ENCODE measurements around the gene ZKSCAN5. TPM values are rescaled to one million over a fixed set of nuclear protein-coding genes. Genes with fewer than 3 reads are reported as not detected.
"Not testable (repeated sequence)": the region's sequence is repeated elsewhere in the genome, so short reads cannot be mapped to it uniquely, and the experiment has no call there.

The ZKSCAN5 gene
- total and polyA plus RNA-seq, 9 donors, result 7.1 to 11.5 (median 9.9) TPM

- peaks cover 15% of the 10 kb centered on the region for H3K4me1 ChIP-seq (ENCODE audit: control insufficient read depth, insufficient read depth, low read length)
- H3K27ac ChIP-seq (ENCODE audit: low read length), result no peak overlapping the region
- no peak overlapping the region for H3K4me3 ChIP-seq (ENCODE audit: low read length)
- no peak for DNase-seq
- 89% methylated on average over 3 of the region's 7 CpGs for WGBS (ENCODE audit: insufficient coverage)
- no peaks in the 10 kb centered on the region for H3K27me3 ChIP-seq (ENCODE audit: control insufficient read depth, insufficient read depth, low read length)
- H3K36me3 ChIP-seq (ENCODE audit: control insufficient read depth, insufficient read depth, low read length), result peaks cover 48% of the 10 kb centered on the region
- no peaks in the 10 kb centered on the region for H3K9me3 ChIP-seq (replicated peaks; ENCODE audit: control insufficient read depth, low read depth, low read length)
These were observed 56.6 kb downstream of the ZKSCAN5 start for GRCh38 chr7:99560834-99561736.

- Histone ChIP-seq H3K4me3 (ENCODE audit: low read length) (no peak overlapping the region), H3K36me3 (ENCODE audit: control insufficient read depth, insufficient read depth, low read length) (peaks cover 47% of the 10 kb centered on the region), H3K27me3 (ENCODE audit: control insufficient read depth, insufficient read depth, low read length) (no peaks in the 10 kb centered on the region), H3K4me1 (ENCODE audit: control insufficient read depth, insufficient read depth, low read length) (peaks cover 15% of the 10 kb centered on the region), H3K9me3 (replicated peaks; ENCODE audit: control insufficient read depth, low read depth, low read length) (no peaks in the 10 kb centered on the region), H3K27ac (ENCODE audit: low read length) (no peak overlapping the region)
- DNase-seq, result no peak
- WGBS (ENCODE audit: insufficient coverage), result 92% methylated on average over 2 of the region's 2 CpGs
These were observed 57.2 kb downstream of the ZKSCAN5 start for GRCh38 chr7:99561737-99562051.

GRCh38 chr7:99562114-99562784 lies 57.8 kb downstream of the ZKSCAN5 start:
- Histone ChIP-seq H3K27me3 (ENCODE audit: control insufficient read depth, insufficient read depth, low read length) (no peaks in the 10 kb centered on the region), H3K27ac (ENCODE audit: low read length) (no peak overlapping the region), H3K9me3 (replicated peaks; ENCODE audit: control insufficient read depth, low read depth, low read length) (no peaks in the 10 kb centered on the region), H3K36me3 (ENCODE audit: control insufficient read depth, insufficient read depth, low read length) (peaks cover 43% of the 10 kb centered on the region), H3K4me3 (ENCODE audit: low read length) (no peak overlapping the region), H3K4me1 (ENCODE audit: control insufficient read depth, insufficient read depth, low read length) (peaks cover 11% of the 10 kb centered on the region)
- WGBS (ENCODE audit: insufficient coverage), result 92% methylated on average over 2 of the region's 9 CpGs
- DNase-seq, result no peak

DNA sequence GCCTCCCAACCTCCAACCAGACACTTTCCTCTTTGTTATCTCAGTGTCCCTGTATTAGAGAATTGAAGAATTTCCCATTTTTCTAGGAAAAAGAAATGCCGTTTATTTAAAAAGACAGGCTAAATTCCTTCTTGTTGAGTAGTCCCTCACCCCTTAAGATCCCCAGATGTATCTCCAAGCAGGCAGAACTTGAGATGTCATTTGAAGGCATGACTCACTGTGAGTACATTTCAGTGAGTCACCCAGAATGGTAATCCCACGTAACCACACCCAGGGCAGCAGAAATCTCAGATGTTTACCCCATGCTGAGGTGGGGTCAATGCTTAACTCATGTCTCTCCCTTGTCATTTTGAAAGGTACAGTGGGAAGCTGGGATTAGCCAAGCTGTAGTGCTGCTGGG lies 58.4 kb downstream of the ZKSCAN5 start:
- no peak overlapping the region for H3K27ac ChIP-seq (ENCODE audit: low read length)
- no peaks in the 10 kb centered on the region for H3K9me3 ChIP-seq (replicated peaks; ENCODE audit: control insufficient read depth, low read depth, low read length)
- H3K4me3 ChIP-seq (ENCODE audit: low read length), result no peak overlapping the region
- H3K27me3 ChIP-seq (ENCODE audit: control insufficient read depth, insufficient read depth, low read length), result no peaks in the 10 kb centered on the region
- peaks cover 9% of the 10 kb centered on the region for H3K4me1 ChIP-seq (ENCODE audit: control insufficient read depth, insufficient read depth, low read length)
- no peak for DNase-seq
- H3K36me3 ChIP-seq (ENCODE audit: control insufficient read depth, insufficient read depth, low read length), result peaks cover 42% of the 10 kb centered on the region
- 71% methylated on average over 1 of the region's 2 CpGs for WGBS (ENCODE audit: insufficient coverage)

DNA sequence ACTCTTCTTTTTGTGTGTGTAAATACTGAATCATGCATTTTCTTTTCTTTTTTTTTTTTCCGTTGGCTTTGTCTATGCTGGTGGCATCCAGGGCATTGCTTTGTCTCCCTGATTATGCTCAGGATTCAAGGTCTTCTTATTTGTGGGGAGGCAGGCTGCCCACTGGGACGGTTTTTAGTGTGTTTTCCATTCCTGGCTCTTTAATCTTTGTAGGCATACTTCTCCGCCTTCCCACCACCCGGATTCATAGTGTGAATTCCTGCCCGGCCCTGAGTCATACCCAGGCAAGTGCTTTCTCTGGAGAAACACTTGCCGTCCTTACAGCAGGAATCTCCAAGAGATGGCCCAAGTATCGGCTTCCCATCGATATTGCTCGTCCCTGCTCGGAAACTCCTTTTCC lies 59.2 kb downstream of the ZKSCAN5 start:
- no peak overlapping the region for H3K27ac ChIP-seq (ENCODE audit: low read length)
- peaks cover 46% of the 10 kb centered on the region for H3K36me3 ChIP-seq (ENCODE audit: control insufficient read depth, insufficient read depth, low read length)
- peaks cover 9% of the 10 kb centered on the region for H3K4me1 ChIP-seq (ENCODE audit: control insufficient read depth, insufficient read depth, low read length)
- no peak overlapping the region for H3K4me3 ChIP-seq (ENCODE audit: low read length)
- DNase-seq, result no peak
- no peaks in the 10 kb centered on the region for H3K27me3 ChIP-seq (ENCODE audit: control insufficient read depth, insufficient read depth, low read length)
- 91% methylated on average over 4 of the region's 10 CpGs for WGBS (ENCODE audit: insufficient coverage)
- no peaks in the 10 kb centered on the region for H3K9me3 ChIP-seq (replicated peaks; ENCODE audit: control insufficient read depth, low read depth, low read length)

GRCh38 chr7:99568770-99569169 lies 64.3 kb downstream of the ZKSCAN5 start:
- H3K4me3 ChIP-seq (ENCODE audit: low read length); H3K9me3 ChIP-seq (replicated peaks; ENCODE audit: control insufficient read depth, low read depth, low read length); H3K4me1 ChIP-seq (ENCODE audit: control insufficient read depth, insufficient read depth, low read length); DNase-seq; H3K27ac ChIP-seq (ENCODE audit: low read length); H3K27me3 ChIP-seq (ENCODE audit: control insufficient read depth, insufficient read depth, low read length): not testable (repeated sequence)
- 90% methylated on average over 2 of the region's 7 CpGs for WGBS (ENCODE audit: insufficient coverage)
- peaks cover 32% of the 10 kb centered on the region for H3K36me3 ChIP-seq (ENCODE audit: control insufficient read depth, insufficient read depth, low read length)

GRCh38 chr7:99571768-99572167 lies 67.3 kb downstream of the ZKSCAN5 start:
- H3K4me1 ChIP-seq (ENCODE audit: control insufficient read depth, insufficient read depth, low read length), result no peaks in the 10 kb centered on the region
- 100% methylated on average over 2 of the region's 3 CpGs for WGBS (ENCODE audit: insufficient coverage)
- no peaks in the 10 kb centered on the region for H3K9me3 ChIP-seq (replicated peaks; ENCODE audit: control insufficient read depth, low read depth, low read length)
- no peak for DNase-seq
- no peak overlapping the region for H3K4me3 ChIP-seq (ENCODE audit: low read length)
- H3K27me3 ChIP-seq (ENCODE audit: control insufficient read depth, insufficient read depth, low read length), result no peaks in the 10 kb centered on the region
- H3K36me3 ChIP-seq (ENCODE audit: control insufficient read depth, insufficient read depth, low read length), result peaks cover 26% of the 10 kb centered on the region
- H3K27ac ChIP-seq (ENCODE audit: low read length), result no peak overlapping the region

DNA sequence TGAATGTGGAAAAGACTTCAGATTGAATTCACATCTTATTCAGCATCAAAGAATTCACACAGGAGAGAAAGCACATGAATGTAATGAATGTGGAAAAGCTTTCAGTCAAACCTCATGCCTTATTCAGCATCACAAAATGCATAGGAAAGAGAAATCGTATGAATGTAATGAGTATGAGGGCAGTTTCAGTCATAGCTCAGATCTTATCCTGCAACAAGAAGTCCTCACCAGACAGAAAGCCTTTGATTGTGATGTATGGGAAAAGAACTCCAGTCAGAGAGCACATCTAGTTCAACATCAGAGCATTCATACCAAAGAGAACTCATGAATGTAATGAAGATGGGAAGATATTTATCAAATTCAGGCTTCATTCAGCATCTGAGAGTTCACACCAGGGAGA lies 68.8 kb downstream of the ZKSCAN5 start:
- H3K36me3 ChIP-seq (ENCODE audit: control insufficient read depth, insufficient read depth, low read length), result peaks cover 26% of the 10 kb centered on the region
- no peak overlapping the region for H3K27ac ChIP-seq (ENCODE audit: low read length)
- H3K4me1 ChIP-seq (ENCODE audit: control insufficient read depth, insufficient read depth, low read length), result no peaks in the 10 kb centered on the region
- no CpG with 5 or more reads among the region's 1 CpG for WGBS (ENCODE audit: insufficient coverage)
- H3K27me3 ChIP-seq (ENCODE audit: control insufficient read depth, insufficient read depth, low read length), result no peaks in the 10 kb centered on the region
- no peak for DNase-seq
- H3K4me3 ChIP-seq (ENCODE audit: low read length), result no peak overlapping the region
- H3K9me3 ChIP-seq (replicated peaks; ENCODE audit: control insufficient read depth, low read depth, low read length), result no peaks in the 10 kb centered on the region

DNA sequence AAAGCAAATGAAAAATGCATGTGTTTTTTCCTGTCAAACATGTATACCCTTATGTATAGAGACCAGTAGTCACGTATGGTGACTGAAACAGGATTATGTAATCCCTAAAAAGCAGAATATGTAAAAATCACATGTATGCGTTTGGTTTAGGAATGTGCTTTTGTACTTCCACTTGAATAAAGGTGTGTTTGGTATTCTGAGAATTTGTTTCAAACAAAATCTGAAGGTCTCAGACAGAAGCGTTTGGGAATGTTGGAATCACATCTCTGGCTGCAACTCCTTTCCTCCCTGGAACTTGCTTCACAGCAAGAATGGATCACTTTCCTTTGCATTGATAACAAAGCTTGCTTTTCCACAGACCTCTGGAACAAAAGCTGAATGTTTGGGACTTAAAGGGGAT lies 71.8 kb downstream of the ZKSCAN5 start:
- no peak for DNase-seq
- H3K36me3 ChIP-seq (ENCODE audit: control insufficient read depth, insufficient read depth, low read length), result peaks cover 17% of the 10 kb centered on the region
- peaks cover 10% of the 10 kb centered on the region for H3K4me1 ChIP-seq (ENCODE audit: control insufficient read depth, insufficient read depth, low read length)
- no peak overlapping the region for H3K27ac ChIP-seq (ENCODE audit: low read length)
- no peaks in the 10 kb centered on the region for H3K27me3 ChIP-seq (ENCODE audit: control insufficient read depth, insufficient read depth, low read length)
- H3K9me3 ChIP-seq (replicated peaks; ENCODE audit: control insufficient read depth, low read depth, low read length), result no peaks in the 10 kb centered on the region
- WGBS (ENCODE audit: insufficient coverage), result no CpG with 5 or more reads among the region's 3 CpGs
- no peak overlapping the region for H3K4me3 ChIP-seq (ENCODE audit: low read length)

DNA sequence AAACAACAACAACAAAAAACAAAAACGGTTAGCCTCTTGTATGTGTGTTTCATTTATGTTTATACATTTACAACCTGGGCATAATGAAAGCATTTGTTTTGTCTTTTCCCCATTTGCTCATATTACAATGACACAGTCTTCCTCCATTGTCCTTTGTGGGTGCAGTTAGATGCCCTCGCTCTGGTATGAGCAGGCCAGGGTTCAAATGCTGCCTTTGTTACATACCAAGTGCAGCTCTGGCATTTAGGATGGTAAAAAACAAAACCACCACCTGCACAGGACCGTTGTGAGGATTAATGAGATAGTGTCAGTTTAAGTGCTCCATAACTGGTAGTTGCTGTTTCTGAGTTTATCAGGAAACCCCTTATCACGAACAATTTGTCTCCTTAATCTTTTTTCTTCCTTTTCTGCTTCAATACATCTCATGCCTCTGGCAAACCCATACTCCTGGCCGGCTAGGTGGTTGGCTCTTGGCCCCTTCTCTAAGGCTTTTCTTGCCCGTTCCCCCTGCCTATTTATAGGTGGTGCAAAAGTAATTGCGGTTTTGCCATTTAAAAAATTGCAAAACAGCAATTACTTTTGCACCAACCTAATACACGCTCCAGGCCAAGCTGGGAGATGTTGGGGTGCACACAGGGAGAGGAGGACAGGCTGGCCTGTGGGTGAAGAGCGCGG lies 75.0 kb downstream of the ZKSCAN5 start:
- WGBS (ENCODE audit: insufficient coverage), result 47% methylated on average over 3 of the region's 10 CpGs
- H3K4me3 ChIP-seq (ENCODE audit: low read length), result peak overlapping the region; percentile 68
- no peaks in the 10 kb centered on the region for H3K27me3 ChIP-seq (ENCODE audit: control insufficient read depth, insufficient read depth, low read length)
- H3K9me3 ChIP-seq (replicated peaks; ENCODE audit: control insufficient read depth, low read depth, low read length), result no peaks in the 10 kb centered on the region
- H3K4me1 ChIP-seq (ENCODE audit: control insufficient read depth, insufficient read depth, low read length), result peaks cover 10% of the 10 kb centered on the region
- H3K27ac ChIP-seq (ENCODE audit: low read length), result no peak overlapping the region
- DNase-seq, result no peak
- peaks cover 5% of the 10 kb centered on the region for H3K36me3 ChIP-seq (ENCODE audit: control insufficient read depth, insufficient read depth, low read length)
